ENCODE measurements around the gene OR51V1.

- TF ChIP-seq CTCF (conservative IDR thresholded peaks at IDR 0.05; ENCODE audit: low read depth, low read length) (no peak), EZH2 (IDR thresholded peaks at IDR 0.05; ENCODE audit: low read length, unreplicated experiment) (no peak), EZH2phosphoT487 (IDR thresholded peaks at IDR 0.05; ENCODE audit: borderline replicate concordance, low read length) (no peak)
Measured at GRCh38 chr11:5192738-5193137, 7.7 kb downstream of the OR51V1 start.

All from PC-3 (cell line).